ENCODE results near the gene SDK2. TPM values are rescaled to one million over a fixed set of nuclear protein-coding genes. Genes with fewer than 3 reads are reported as not detected.
A peak's percentile ranks its signal among the peaks of the same experiment; 100 is the strongest.

Gene SDK2
- total and polyA plus RNA-seq, 9 donors: 0.40 to 5.4 (median 0.96) TPM

DNA sequence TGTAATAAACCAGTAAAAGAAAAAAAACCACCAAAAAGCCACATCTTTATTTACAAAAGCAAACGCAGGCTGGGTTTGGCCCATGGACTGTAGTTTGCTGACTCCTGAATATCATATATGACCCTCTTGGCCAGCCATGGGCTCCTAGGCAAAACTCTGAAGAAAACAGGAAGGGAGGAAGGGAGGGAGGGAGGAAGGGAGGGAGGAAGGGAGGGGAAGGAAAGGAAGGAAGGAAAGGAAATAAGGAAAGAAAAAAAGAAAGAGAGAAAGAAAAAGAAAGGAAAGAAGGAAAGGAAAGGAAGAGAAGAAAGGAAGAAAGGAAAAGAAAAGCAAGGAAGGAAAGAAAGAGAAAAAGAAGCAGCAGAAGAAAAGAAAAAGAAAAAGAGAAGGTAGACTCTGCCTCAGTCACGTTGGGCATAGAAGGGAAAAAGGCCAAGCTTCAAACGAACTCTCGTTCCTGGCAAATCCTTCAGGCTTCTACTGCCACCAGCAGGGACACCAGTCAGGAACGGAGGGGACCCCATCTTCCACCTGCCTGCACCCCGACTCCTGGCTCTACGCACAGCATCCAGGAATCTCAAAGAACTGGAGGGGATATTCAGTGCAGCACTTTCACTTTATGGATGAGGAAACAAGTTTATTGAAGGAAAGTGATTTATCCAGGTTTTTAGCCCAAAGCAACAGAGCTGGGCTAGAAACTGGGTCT, 354.5 kb downstream of the SDK2 start:
- TF ChIP-seq, protein P1, sequence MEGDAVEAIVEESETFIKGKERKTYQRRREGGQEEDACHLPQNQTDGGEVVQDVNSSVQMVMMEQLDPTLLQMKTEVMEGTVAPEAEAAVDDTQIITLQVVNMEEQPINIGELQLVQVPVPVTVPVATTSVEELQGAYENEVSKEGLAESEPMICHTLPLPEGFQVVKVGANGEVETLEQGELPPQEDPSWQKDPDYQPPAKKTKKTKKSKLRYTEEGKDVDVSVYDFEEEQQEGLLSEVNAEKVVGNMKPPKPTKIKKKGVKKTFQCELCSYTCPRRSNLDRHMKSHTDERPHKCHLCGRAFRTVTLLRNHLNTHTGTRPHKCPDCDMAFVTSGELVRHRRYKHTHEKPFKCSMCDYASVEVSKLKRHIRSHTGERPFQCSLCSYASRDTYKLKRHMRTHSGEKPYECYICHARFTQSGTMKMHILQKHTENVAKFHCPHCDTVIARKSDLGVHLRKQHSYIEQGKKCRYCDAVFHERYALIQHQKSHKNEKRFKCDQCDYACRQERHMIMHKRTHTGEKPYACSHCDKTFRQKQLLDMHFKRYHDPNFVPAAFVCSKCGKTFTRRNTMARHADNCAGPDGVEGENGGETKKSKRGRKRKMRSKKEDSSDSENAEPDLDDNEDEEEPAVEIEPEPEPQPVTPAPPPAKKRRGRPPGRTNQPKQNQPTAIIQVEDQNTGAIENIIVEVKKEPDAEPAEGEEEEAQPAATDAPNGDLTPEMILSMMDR (IDR thresholded peaks at IDR 0.05): no peak
- TF ChIP-seq EP300 (IDR thresholded peaks at IDR 0.05) (no peak), POLR2A (IDR thresholded peaks at IDR 0.05) (no peak)
- Histone ChIP-seq H3K4me1 (ENCODE audit: insufficient read depth) (peaks cover 75% of the 10 kb centered on the region), H3K9me3 (no peaks in the 10 kb centered on the region), H3K27ac (peak overlapping the region; percentile 49 to 86), H3K27me3 (no peaks in the 10 kb centered on the region), H3K4me3 (no peak overlapping the region), H3K36me3 (no peaks in the 10 kb centered on the region)
- intact Hi-C loops (cut with DNase I): no loop called here
- 47 to 53% (median 50%) methylated on average over 7 of the region's 7 CpGs for WGBS, 3 donors
- no peak for DNase-seq

GRCh38 chr17:73288534-73289302, 355.5 kb downstream of the SDK2 start:
- Histone ChIP-seq H3K36me3 (no peaks in the 10 kb centered on the region), H3K4me3 (no peak overlapping the region)
- peak in 4 of 5 donors; percentile 56 to 79 (median 71) for DNase-seq

DNA sequence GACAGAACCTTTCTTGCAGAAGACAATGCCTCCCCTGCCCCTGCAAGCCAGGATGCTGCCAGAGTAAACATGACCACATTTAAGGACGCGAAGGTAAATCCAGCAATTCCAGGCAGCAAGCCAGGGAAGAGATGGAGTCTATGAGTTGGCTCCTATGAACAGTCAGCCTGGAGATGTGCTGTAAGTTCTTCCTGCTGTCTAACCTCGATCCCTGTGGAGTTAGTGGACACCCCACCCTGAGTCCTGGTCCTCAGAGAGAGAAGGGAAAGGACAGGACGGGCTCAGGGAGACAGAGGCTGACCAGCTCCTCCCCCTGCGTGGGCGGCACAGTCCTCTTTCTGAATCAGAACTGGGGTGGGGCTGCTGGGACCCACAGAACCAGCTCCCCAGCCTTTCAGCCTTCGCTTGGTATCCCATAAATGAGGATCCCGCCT, 357.4 kb downstream of the SDK2 start:
- H3K27me3 ChIP-seq: no peaks in the 10 kb centered on the region
- peak in 2 of 5 donors; percentile 43 for DNase-seq
- H3K27ac ChIP-seq: peak overlapping the region; percentile 51 to 86
- no peak overlapping the region for H3K4me3 ChIP-seq
- WGBS, 3 donors: 52 to 66% (median 61%) methylated on average over 8 of the region's 8 CpGs
- peaks cover 76% of the 10 kb centered on the region for H3K4me1 ChIP-seq (ENCODE audit: insufficient read depth)
- TF ChIP-seq EP300 (IDR thresholded peaks at IDR 0.05) (no peak), POLR2A (IDR thresholded peaks at IDR 0.05) (no peak)
- TF ChIP-seq, protein P1 (IDR thresholded peaks at IDR 0.05): no peak
- intact Hi-C loops (cut with DNase I): no loop called here
- H3K36me3 ChIP-seq: no peaks in the 10 kb centered on the region
- H3K9me3 ChIP-seq: no peaks in the 10 kb centered on the region

More at GRCh38 chr17:73288534-73289302, 355.5 kb downstream of the SDK2 start:
- Histone ChIP-seq H3K27me3 (no peaks in the 10 kb centered on the region), H3K9me3 (no peaks in the 10 kb centered on the region), H3K4me1 (ENCODE audit: insufficient read depth) (peaks cover 74% of the 10 kb centered on the region), H3K27ac (peak overlapping the region; percentile 49 to 86)
- WGBS, 3 donors: 54 to 69% (median 65%) methylated on average over 19 of the region's 19 CpGs
- intact Hi-C loops (cut with DNase I): no loop called here
- TF ChIP-seq, protein P1 (IDR thresholded peaks at IDR 0.05): no peak
- TF ChIP-seq POLR2A (IDR thresholded peaks at IDR 0.05) (no peak), EP300 (IDR thresholded peaks at IDR 0.05) (no peak)

- intact Hi-C loops (cut with DNase I): no loop called here
- no peaks in the 10 kb centered on the region for H3K27me3 ChIP-seq
- peaks cover 70% of the 10 kb centered on the region for H3K4me1 ChIP-seq (ENCODE audit: insufficient read depth)
- H3K4me3 ChIP-seq: no peak overlapping the region
- peak in 1 of 5 donors; percentile 58 for DNase-seq
- H3K36me3 ChIP-seq: no peaks in the 10 kb centered on the region
- TF ChIP-seq, protein P1 (IDR thresholded peaks at IDR 0.05): no peak
- TF ChIP-seq EP300 (IDR thresholded peaks at IDR 0.05) (no peak), POLR2A (IDR thresholded peaks at IDR 0.05) (no peak)
- peak overlapping the region; percentile 60 to 86 for H3K27ac ChIP-seq
- H3K9me3 ChIP-seq: no peaks in the 10 kb centered on the region
- WGBS, 3 donors: 70 to 80% (median 76%) methylated on average over 52 of the region's 52 CpGs
These were observed 358.1 kb downstream of the SDK2 start for GRCh38 chr17:73285916-73286862.

Measured in ovary (tissue), 9 donors.